DND-41 (cell line): Measurements from ENCODE around the gene RNLS.

Experiments used
- EZH2 ChIP-seq: IDR thresholded peaks from 3 replicates; pipeline ENCODE4 v1.6.1; 2012; ENCODE audit warnings: borderline replicate concordance, low read depth, mild to moderate bottlenecking, moderate library complexity, low read length, inconsistent platforms; ENCODE audit not compliant: severe bottlenecking
- TF ChIP-seq, protein P1 (sequence below): IDR thresholded peaks from 2 replicates; pipeline ENCODE4 v1.5.1; 2012; ENCODE audit warnings: borderline replicate concordance, low read length, moderate library complexity, mild to moderate bottlenecking; ENCODE audit not compliant: poor library complexity, severe bottlenecking; ENCODE audit errors: extremely low read depth

DNA sequence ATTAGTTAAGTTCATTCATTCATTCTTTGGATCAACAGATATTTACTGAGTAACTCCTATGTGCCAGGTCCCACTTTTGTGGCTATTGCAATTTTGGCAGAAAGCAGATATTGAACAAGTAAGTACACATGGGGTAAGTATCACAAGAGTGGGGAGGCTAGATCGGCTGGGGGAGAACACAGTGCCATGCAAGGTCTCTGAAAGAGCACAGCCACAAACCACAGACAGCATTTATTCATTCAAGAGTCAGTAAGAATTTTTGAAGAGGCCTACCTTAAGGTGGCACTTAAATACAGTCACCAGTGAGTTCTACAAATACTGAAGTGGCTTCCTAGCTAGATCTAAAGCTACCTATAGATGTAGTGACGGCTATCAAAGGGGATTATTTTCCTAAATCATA lies 304.2 kb downstream of the RNLS start:
- TF ChIP-seq, protein P1, sequence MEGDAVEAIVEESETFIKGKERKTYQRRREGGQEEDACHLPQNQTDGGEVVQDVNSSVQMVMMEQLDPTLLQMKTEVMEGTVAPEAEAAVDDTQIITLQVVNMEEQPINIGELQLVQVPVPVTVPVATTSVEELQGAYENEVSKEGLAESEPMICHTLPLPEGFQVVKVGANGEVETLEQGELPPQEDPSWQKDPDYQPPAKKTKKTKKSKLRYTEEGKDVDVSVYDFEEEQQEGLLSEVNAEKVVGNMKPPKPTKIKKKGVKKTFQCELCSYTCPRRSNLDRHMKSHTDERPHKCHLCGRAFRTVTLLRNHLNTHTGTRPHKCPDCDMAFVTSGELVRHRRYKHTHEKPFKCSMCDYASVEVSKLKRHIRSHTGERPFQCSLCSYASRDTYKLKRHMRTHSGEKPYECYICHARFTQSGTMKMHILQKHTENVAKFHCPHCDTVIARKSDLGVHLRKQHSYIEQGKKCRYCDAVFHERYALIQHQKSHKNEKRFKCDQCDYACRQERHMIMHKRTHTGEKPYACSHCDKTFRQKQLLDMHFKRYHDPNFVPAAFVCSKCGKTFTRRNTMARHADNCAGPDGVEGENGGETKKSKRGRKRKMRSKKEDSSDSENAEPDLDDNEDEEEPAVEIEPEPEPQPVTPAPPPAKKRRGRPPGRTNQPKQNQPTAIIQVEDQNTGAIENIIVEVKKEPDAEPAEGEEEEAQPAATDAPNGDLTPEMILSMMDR, result no peak
- TF ChIP-seq EZH2, result no peak
